ENCODE results near the gene ABHD10.

GRCh38 chr3:111967651-111968274 lies 11.1 kb upstream of the ABHD10 start:
- no peak for TF ChIP-seq EP300 (IDR thresholded peaks at IDR 0.05; ENCODE audit: borderline replicate concordance)
- TF ChIP-seq USF1 (IDR thresholded peaks at IDR 0.05): no peak
- TF ChIP-seq REST (IDR thresholded peaks at IDR 0.05; ENCODE audit: low read depth): no peak
- TF ChIP-seq NFIC (IDR thresholded peaks at IDR 0.05): no peak
